DOHH2 (cell line): ENCODE results near the gene UBE2R2.
"Not testable (repeated sequence)": the region's sequence is repeated elsewhere in the genome, so short reads cannot be mapped to it uniquely, and the experiment has no call there.

Experiments
- EZH2phosphoT487 ChIP-seq: fragments of 200-600 bp; sonication (generic); IDR thresholded peaks from 2 replicates; pipeline ENCODE4 v1.6.1; 2017; ENCODE audit warnings: borderline replicate concordance, mild to moderate bottlenecking, antibody characterized with exemption, low read length, moderate library complexity, mixed read lengths
- TF ChIP-seq, protein P1 (sequence below): fragments of 200-600 bp; sonication (generic); IDR thresholded peaks from one replicate; pipeline ENCODE4 v1.5.1; 2014; ENCODE audit warnings: antibody characterized with exemption, mild to moderate bottlenecking, low read depth, low read length; ENCODE audit not compliant: poor library complexity, severe bottlenecking

DNA sequence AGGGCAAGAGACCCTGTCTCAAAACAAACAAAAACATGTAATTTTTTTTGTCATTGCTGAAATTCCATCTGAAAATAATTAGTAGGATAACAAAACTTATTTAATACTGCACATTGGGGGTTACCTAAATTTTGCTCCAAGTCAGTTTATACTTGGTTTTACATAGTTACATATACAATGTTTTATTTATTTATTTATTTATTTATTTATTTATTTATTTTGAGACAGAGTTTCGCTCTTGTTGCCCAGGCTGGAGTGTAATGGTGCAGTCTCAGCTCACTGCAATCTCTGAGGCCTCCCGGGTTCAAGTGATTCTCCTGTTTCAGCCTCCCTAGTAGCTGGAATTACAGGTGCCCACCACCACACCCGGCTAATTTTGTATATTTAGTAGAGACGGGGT, 52.3 kb downstream of the UBE2R2 start:
- TF ChIP-seq, protein P1, sequence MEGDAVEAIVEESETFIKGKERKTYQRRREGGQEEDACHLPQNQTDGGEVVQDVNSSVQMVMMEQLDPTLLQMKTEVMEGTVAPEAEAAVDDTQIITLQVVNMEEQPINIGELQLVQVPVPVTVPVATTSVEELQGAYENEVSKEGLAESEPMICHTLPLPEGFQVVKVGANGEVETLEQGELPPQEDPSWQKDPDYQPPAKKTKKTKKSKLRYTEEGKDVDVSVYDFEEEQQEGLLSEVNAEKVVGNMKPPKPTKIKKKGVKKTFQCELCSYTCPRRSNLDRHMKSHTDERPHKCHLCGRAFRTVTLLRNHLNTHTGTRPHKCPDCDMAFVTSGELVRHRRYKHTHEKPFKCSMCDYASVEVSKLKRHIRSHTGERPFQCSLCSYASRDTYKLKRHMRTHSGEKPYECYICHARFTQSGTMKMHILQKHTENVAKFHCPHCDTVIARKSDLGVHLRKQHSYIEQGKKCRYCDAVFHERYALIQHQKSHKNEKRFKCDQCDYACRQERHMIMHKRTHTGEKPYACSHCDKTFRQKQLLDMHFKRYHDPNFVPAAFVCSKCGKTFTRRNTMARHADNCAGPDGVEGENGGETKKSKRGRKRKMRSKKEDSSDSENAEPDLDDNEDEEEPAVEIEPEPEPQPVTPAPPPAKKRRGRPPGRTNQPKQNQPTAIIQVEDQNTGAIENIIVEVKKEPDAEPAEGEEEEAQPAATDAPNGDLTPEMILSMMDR = not testable (repeated sequence)
- not testable (repeated sequence) for TF ChIP-seq EZH2phosphoT487
